Measurements from ENCODE around the gene GRPR.

- TF ChIP-seq CTCF (IDR thresholded peaks at IDR 0.05) = no peak
- no peak for TF ChIP-seq POLR2A (IDR thresholded peaks at IDR 0.05)
These were observed 33.4 kb downstream of the GRPR start for GRCh38 chrX:16156692-16157331.
